Measurements from ENCODE around the gene CCL5. TPM values are rescaled to one million over a fixed set of nuclear protein-coding genes. Genes with fewer than 3 reads are reported as not detected.

Gene CCL5
- total RNA-seq, 2 experiments from 2014 or later = 35.6 to 40.1 TPM

DNA sequence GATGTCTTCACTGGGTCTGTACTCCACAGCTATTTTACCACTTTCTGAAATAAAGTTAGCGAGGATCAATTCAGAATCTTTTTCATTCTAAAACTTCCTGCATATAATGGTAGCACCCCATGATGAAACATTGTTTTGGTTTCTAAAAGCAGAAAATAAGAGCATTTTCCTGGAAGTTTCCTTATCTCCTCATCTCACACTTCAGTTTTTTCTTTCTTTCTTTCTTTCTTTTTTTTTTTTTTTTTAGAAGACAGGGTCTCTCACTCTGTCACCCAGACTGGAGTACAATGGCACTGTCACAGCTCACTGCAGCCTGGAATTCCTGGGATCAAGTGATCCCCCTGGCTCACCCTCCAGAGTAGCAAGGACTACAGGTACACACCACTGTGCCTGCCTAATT, 40.1 kb upstream of the CCL5 start:
- ChIA-PET POLR2A (no interaction called here), CTCF (no interaction called here)

DNA sequence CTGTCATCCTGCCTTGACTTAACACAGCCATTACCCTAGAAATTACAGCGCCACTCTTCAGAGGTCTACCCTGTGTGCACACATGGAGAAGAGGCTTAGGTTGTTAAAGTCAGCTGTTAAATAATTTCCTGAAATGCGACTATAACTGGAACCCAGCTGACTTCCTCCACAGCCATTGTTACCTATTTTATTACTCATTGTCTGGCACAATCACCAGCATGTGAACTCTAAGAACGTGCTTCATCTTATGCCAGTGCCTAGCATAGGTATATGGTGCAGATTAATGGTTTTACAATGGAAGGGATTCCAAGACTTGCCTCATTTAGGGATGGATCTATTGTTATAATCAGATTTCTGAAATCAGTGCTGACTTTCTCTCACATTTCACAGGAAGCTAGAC, 38.5 kb upstream of the CCL5 start:
- Mint-ChIP-seq H3K4me1 (ENCODE audit: low read depth) (peaks cover 7% of the 10 kb centered on the region), H3K36me3 (ENCODE audit: low read depth) (no peaks in the 10 kb centered on the region), H3K4me3 (no peak overlapping the region), H3K27me3 (no peaks in the 10 kb centered on the region), H3K27ac (no peak overlapping the region), H3K9me3 (no peaks in the 10 kb centered on the region)
- H3K4me3 ChIP-seq (ENCODE audit: low read length) = no peak overlapping the region
- ChIA-PET CTCF (interaction anchor here (1.3 kb wide), 1 partner anchor 13 kb away, joined by 3 read pairs; no protein-coding TSS in a partner anchor), POLR2A (interaction anchor here (0.7 kb wide), 1 partner anchor 26 kb away, joined by 3 read pairs; no protein-coding TSS in a partner anchor)
- TF ChIP-seq, protein P1, sequence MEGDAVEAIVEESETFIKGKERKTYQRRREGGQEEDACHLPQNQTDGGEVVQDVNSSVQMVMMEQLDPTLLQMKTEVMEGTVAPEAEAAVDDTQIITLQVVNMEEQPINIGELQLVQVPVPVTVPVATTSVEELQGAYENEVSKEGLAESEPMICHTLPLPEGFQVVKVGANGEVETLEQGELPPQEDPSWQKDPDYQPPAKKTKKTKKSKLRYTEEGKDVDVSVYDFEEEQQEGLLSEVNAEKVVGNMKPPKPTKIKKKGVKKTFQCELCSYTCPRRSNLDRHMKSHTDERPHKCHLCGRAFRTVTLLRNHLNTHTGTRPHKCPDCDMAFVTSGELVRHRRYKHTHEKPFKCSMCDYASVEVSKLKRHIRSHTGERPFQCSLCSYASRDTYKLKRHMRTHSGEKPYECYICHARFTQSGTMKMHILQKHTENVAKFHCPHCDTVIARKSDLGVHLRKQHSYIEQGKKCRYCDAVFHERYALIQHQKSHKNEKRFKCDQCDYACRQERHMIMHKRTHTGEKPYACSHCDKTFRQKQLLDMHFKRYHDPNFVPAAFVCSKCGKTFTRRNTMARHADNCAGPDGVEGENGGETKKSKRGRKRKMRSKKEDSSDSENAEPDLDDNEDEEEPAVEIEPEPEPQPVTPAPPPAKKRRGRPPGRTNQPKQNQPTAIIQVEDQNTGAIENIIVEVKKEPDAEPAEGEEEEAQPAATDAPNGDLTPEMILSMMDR (IDR thresholded peaks at IDR 0.05) = no peak
- no peaks in the 10 kb centered on the region for H3K27me3 ChIP-seq (ENCODE audit: control insufficient read depth in 1 of 2, insufficient read depth in 2 of 2, low read length in 2 of 2)
- H3K4me1 ChIP-seq (ENCODE audit: insufficient read depth, low read length) = peaks cover 9% of the 10 kb centered on the region
- no peak for ATAC-seq (ENCODE audit: poor library complexity)
- no peaks in the 10 kb centered on the region for H3K36me3 ChIP-seq (ENCODE audit: insufficient read depth, low read length)
- intact Hi-C loops (cut with DNase I, micrococcal nuclease) = no loop called here
- DNase-seq = no peak
- no peak overlapping the region for H3K27ac ChIP-seq (ENCODE audit: low read depth in 1 of 2, low read length in 2 of 2)
- H3K9me3 ChIP-seq (ENCODE audit: control insufficient read depth in 1 of 2, insufficient read depth in 1 of 2, low read length in 2 of 2) = no peaks in the 10 kb centered on the region

More for the DNA sequence above, 40.1 kb upstream of the CCL5 start:
- DNase-seq (no peak), ATAC-seq (ENCODE audit: poor library complexity) (no peak)
- no peaks in the 10 kb centered on the region for H3K9me3 ChIP-seq (ENCODE audit: control insufficient read depth in 1 of 2, insufficient read depth in 1 of 2, low read length in 2 of 2)
- Mint-ChIP-seq H3K9me3 (no peaks in the 10 kb centered on the region), H3K27me3 (no peaks in the 10 kb centered on the region), H3K27ac (no peak overlapping the region), H3K4me3 (no peak overlapping the region), H3K36me3 (ENCODE audit: low read depth) (no peaks in the 10 kb centered on the region), H3K4me1 (ENCODE audit: low read depth) (peaks cover 7% of the 10 kb centered on the region)
- intact Hi-C loops (cut with DNase I, micrococcal nuclease) = no loop called here
- H3K4me3 ChIP-seq (ENCODE audit: low read length) = no peak overlapping the region
- H3K27ac ChIP-seq (ENCODE audit: low read depth in 1 of 2, low read length in 2 of 2) = no peak overlapping the region
- TF ChIP-seq, protein P1 (IDR thresholded peaks at IDR 0.05) = no peak
- no peaks in the 10 kb centered on the region for H3K36me3 ChIP-seq (ENCODE audit: insufficient read depth, low read length)
- no peaks in the 10 kb centered on the region for H3K27me3 ChIP-seq (ENCODE audit: control insufficient read depth in 1 of 2, insufficient read depth in 2 of 2, low read length in 2 of 2)
- peaks cover 7% of the 10 kb centered on the region for H3K4me1 ChIP-seq (ENCODE audit: insufficient read depth, low read length)

DNA sequence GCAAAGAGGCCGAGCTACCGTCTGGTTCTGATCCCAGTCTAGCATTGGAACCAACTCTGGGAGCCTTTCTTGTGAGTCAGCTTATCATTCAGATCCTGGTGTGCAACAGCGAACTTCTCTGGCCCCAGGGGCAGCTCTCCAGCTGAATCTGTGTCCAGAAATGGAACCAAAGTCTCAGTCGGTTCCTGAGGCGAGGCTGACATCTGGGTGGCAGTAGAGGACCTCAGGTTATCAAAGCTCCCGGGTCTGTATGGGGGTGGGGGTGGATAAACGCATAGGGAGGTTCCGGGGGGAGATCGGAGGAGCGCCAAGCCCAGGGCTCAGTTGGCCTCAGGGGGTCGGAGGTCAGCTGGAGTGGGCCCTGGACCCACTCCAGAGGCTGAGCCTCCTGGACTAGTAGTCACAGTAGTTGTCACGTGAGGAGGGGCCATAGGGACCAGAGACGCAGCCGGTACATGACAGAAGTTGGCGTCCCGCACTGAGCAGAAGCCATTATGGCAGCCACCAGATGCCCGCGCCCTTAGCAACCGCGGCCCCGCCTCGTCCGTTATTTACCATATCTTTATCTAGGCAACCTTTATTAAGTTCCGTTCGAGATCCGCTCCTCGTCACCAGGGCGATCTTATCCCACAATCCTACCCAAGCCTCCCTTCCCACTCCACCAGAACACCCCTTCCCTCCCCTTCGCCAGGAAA, 37.5 kb upstream of the CCL5 start:
- H3K36me3 ChIP-seq (ENCODE audit: insufficient read depth, low read length) = no peaks in the 10 kb centered on the region
- Mint-ChIP-seq H3K27ac (no peak overlapping the region), H3K4me3 (no peak overlapping the region), H3K9me3 (no peaks in the 10 kb centered on the region), H3K27me3 (no peaks in the 10 kb centered on the region), H3K4me1 (ENCODE audit: low read depth) (peaks cover 7% of the 10 kb centered on the region), H3K36me3 (ENCODE audit: low read depth) (no peaks in the 10 kb centered on the region)
- CTCF ChIA-PET = no interaction called here
- intact Hi-C loops (cut with DNase I, micrococcal nuclease) = no loop called here
- POLR2A ChIA-PET = no interaction called here
- H3K9me3 ChIP-seq (ENCODE audit: control insufficient read depth in 1 of 2, insufficient read depth in 1 of 2, low read length in 2 of 2) = no peaks in the 10 kb centered on the region
- DNase-seq (no peak), ATAC-seq (ENCODE audit: poor library complexity) (no peak)
- no peak overlapping the region for H3K27ac ChIP-seq (ENCODE audit: low read depth in 1 of 2, low read length in 2 of 2)
- H3K4me3 ChIP-seq (ENCODE audit: low read length) = no peak overlapping the region
- H3K4me1 ChIP-seq (ENCODE audit: insufficient read depth, low read length) = peaks cover 19% of the 10 kb centered on the region
- TF ChIP-seq, protein P1 (IDR thresholded peaks at IDR 0.05) = no peak
- H3K27me3 ChIP-seq (ENCODE audit: control insufficient read depth in 1 of 2, insufficient read depth in 2 of 2, low read length in 2 of 2) = no peaks in the 10 kb centered on the region
